Measurements from ENCODE around the gene ETV3. TPM values are rescaled to one million over a fixed set of nuclear protein-coding genes. Genes with fewer than 3 reads are reported as not detected.

ETV3 gene
- total RNA-seq, 1 experiment from 2014 or later: 21.2 TPM

- peaks cover 7% of the 10 kb centered on the region; the same call in 1 of the 2 replicates for H3K27me3 ChIP-seq (ENCODE audit: insufficient read depth, low read length)
- intact Hi-C loops (cut with micrococcal nuclease): no loop called here
- no TSS peak for BruUV-seq (replicated peaks)
Measured at GRCh38 chr1:157113631-157114030, 24.6 kb downstream of the ETV3 start.

GRCh38 chr1:157113106-157113505 lies 25.1 kb downstream of the ETV3 start:
- no peak overlapping the region for H3K27ac ChIP-seq (ENCODE audit: low read depth, low read length)
- H3K9me2 ChIP-seq (ENCODE audit: insufficient read depth): no peaks in the 10 kb centered on the region
- ATAC-seq (no peak), DNase-seq (ENCODE audit: low read depth, low spot score) (no peak)
- H3K4me2 ChIP-seq (ENCODE audit: low read length): no peak overlapping the region
- TF ChIP-seq POLR2A (IDR thresholded peaks at IDR 0.05; ENCODE audit: borderline replicate concordance, extremely low read depth, insufficient read depth, insufficient read length): no peak
- TF ChIP-seq EZH2phosphoT487 (IDR thresholded peaks at IDR 0.05; ENCODE audit: borderline replicate concordance): no peak
- TF ChIP-seq YY1 (IDR thresholded peaks at IDR 0.05; ENCODE audit: extremely low read depth, insufficient replicate concordance, low read depth, low read length): no peak
- TF ChIP-seq JUND (IDR thresholded peaks at IDR 0.05): no peak
- TF ChIP-seq MAX (IDR thresholded peaks at IDR 0.05): no peak
- no peak for TF ChIP-seq REST (IDR thresholded peaks at IDR 0.05; ENCODE audit: low read depth)
- no peak for TF ChIP-seq EZH2 (IDR thresholded peaks at IDR 0.05)
- TF ChIP-seq RAD21 (IDR thresholded peaks at IDR 0.05; ENCODE audit: low read depth): no peak
- TF ChIP-seq SIN3A (IDR thresholded peaks at IDR 0.05; ENCODE audit: low read depth): no peak
- TF ChIP-seq CBX3 (IDR thresholded peaks at IDR 0.05; ENCODE audit: low read depth): no peak
- TF ChIP-seq SP1 (IDR thresholded peaks at IDR 0.05; ENCODE audit: low read depth): no peak
- TF ChIP-seq SRF (IDR thresholded peaks at IDR 0.05; ENCODE audit: low read depth): no peak
- CTCF ChIA-PET: no interaction called here
- no peaks in the 10 kb centered on the region for H3K36me3 ChIP-seq (ENCODE audit: control insufficient read depth in 1 of 2, insufficient read depth in 2 of 2, low read length in 2 of 2)
- BruUV-seq (replicated peaks): no TSS peak
- peaks cover 8% of the 10 kb centered on the region; the same call in 1 of the 2 replicates for H3K27me3 ChIP-seq (ENCODE audit: insufficient read depth, low read length)
- POLR2A ChIA-PET: no interaction called here
- H3K9me3 ChIP-seq (ENCODE audit: control insufficient read depth in 1 of 2, insufficient read depth in 1 of 2, low read depth in 1 of 2, low read length in 2 of 2): no peaks in the 10 kb centered on the region
- H3K79me2 ChIP-seq (ENCODE audit: insufficient read depth, low read length): no peaks in the 10 kb centered on the region
- no peak overlapping the region for H2AFZ ChIP-seq (ENCODE audit: low read depth, low read length, poor library complexity, severe bottlenecking)
- no peak overlapping the region for H3K9ac ChIP-seq (ENCODE audit: low read length)
- RAD21 ChIA-PET (ENCODE audit: low non-redundant PET in 1 of 2, low total read pairs in 2 of 2, uncharacterized antibody in 2 of 2, unreplicated experiment in 2 of 2): no interaction called here
- no peaks in the 10 kb centered on the region for H4K20me1 ChIP-seq (ENCODE audit: insufficient read depth)
- intact Hi-C loops (cut with micrococcal nuclease): no loop called here
- no peaks in the 10 kb centered on the region for H3K4me1 ChIP-seq (ENCODE audit: control insufficient read depth in 1 of 2, insufficient read depth in 2 of 2, low read length in 2 of 2)
- no peak overlapping the region for H3K4me3 ChIP-seq (replicated peaks in 1 of 2; ENCODE audit: low read depth in 1 of 2, low read length in 2 of 2)

More at GRCh38 chr1:157113631-157114030, 24.6 kb downstream of the ETV3 start:
- TF ChIP-seq MAX (IDR thresholded peaks at IDR 0.05) (no peak), POLR2A (IDR thresholded peaks at IDR 0.05; ENCODE audit: borderline replicate concordance, extremely low read depth, insufficient read depth, insufficient read length) (no peak), ELF1 (IDR thresholded peaks at IDR 0.05; ENCODE audit: borderline replicate concordance, low read depth) (no peak)
- H3K36me3 ChIP-seq (ENCODE audit: control insufficient read depth in 1 of 2, insufficient read depth in 2 of 2, low read length in 2 of 2): no peaks in the 10 kb centered on the region
- no peak overlapping the region for H3K4me2 ChIP-seq (ENCODE audit: low read length)
- no peak overlapping the region for H3K27ac ChIP-seq (ENCODE audit: low read depth, low read length)
- ChIA-PET POLR2A (no interaction called here), RAD21 (ENCODE audit: low non-redundant PET in 1 of 2, low total read pairs in 2 of 2, uncharacterized antibody in 2 of 2, unreplicated experiment in 2 of 2) (no interaction called here), CTCF (no interaction called here)
- no peak overlapping the region for H3K4me3 ChIP-seq (replicated peaks in 1 of 2; ENCODE audit: low read depth in 1 of 2, low read length in 2 of 2)
- no peak overlapping the region for H2AFZ ChIP-seq (ENCODE audit: low read depth, low read length, poor library complexity, severe bottlenecking)
- H3K4me1 ChIP-seq (ENCODE audit: control insufficient read depth in 1 of 2, insufficient read depth in 2 of 2, low read length in 2 of 2): no peaks in the 10 kb centered on the region
- H3K9me2 ChIP-seq (ENCODE audit: insufficient read depth): no peaks in the 10 kb centered on the region
- H3K79me2 ChIP-seq (ENCODE audit: insufficient read depth, low read length): no peaks in the 10 kb centered on the region
- H4K20me1 ChIP-seq (ENCODE audit: insufficient read depth): no peaks in the 10 kb centered on the region
- ATAC-seq: no peak
- H3K9ac ChIP-seq (ENCODE audit: low read length): no peak overlapping the region
- no peak for DNase-seq (ENCODE audit: low read depth, low spot score)
- no peaks in the 10 kb centered on the region for H3K9me3 ChIP-seq (ENCODE audit: control insufficient read depth in 1 of 2, insufficient read depth in 1 of 2, low read depth in 1 of 2, low read length in 2 of 2)
